ENCODE data around the gene FBXO38. TPM values are rescaled to one million over a fixed set of nuclear protein-coding genes. Genes with fewer than 3 reads are reported as not detected.

Gene FBXO38
- polyA plus RNA-seq, 1 experiment, result 40.9 TPM

DNA sequence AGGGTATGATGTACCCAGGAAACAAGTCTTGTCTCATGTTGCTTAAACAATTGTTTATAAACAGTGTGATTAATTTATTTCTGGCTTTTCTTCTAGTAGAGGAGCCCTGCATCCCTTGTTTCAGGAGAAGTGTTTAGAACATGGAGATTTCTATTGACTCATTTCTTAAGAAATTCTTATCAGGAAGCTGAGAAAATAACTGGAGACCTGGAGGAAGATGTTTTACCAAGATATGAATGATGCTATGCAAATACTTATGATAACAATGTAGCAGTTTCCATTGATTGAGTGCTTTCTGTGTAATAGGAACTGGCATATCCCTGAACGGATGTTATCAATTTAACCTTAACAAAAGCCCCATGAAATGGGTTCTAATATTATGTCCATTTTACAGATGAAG lies 108.6 kb downstream of the FBXO38 start:
- DNase-seq (ENCODE audit: low read depth, low spot score), result no peak
- ChIA-PET POLR2A (no interaction called here), CTCF (no interaction called here)
- Histone ChIP-seq H3K27ac (ENCODE audit: low read depth, low read length) (no peak overlapping the region), H3K4me3 (ENCODE audit: low read depth, low read length) (no peak overlapping the region), H3K9me3 (ENCODE audit: control insufficient read depth, insufficient read depth, low read length) (no peaks in the 10 kb centered on the region), H3K27me3 (ENCODE audit: control insufficient read depth, insufficient read depth, low read length) (no peaks in the 10 kb centered on the region)
- TF ChIP-seq CTCF (IDR thresholded peaks at IDR 0.05; ENCODE audit: low read depth, low read length), result no peak

Small RNAs within 50 kb of the gene (small RNA-seq; reads per million reads assigned to genes)
- not detected for gene RF00017 (ENCODE audit: insufficient read length, low read depth)

Other genes starting within 250 kb of the FBXO38 start
- gene SPINK14, start 215.4 kb upstream of the FBXO38 start, polyA plus RNA-seq (2011; rRNA removed), result not detected in 2 replicates
- gene SPINK6, start 180.9 kb upstream of the FBXO38 start, polyA plus RNA-seq (2011; rRNA removed), result not detected in 2 replicates
- not detected in 2 replicates for gene MARCOL, start 145.4 kb upstream of the FBXO38 start, polyA plus RNA-seq (2011; rRNA removed)
- gene SPINK13, start 115.2 kb upstream of the FBXO38 start, polyA plus RNA-seq (2011; rRNA removed), result not detected in 2 replicates
- not detected in 2 replicates for gene SPINK7, start 71.5 kb upstream of the FBXO38 start, polyA plus RNA-seq (2011; rRNA removed)
- not detected in 2 replicates for gene SPINK9, start 48.4 kb upstream of the FBXO38 start, polyA plus RNA-seq (2011; rRNA removed)

Data from AG04450 (cell line).